Fibroblast of the conjunctiva (primary cell): Measurements from ENCODE around the gene CPNE2.

Experiments
- DNase-seq: peaks from one replicate; pipeline ENCODE4 v3.0.0-alpha.2; 2010; ENCODE audit warnings: low read depth

Gene CPNE2

GRCh38 chr16:57123974-57124674 lies 31.7 kb downstream of the CPNE2 start:
- DNase-seq: no peak

- no peak for DNase-seq
These were observed 33.0 kb downstream of the CPNE2 start for GRCh38 chr16:57125376-57125775.

DNA sequence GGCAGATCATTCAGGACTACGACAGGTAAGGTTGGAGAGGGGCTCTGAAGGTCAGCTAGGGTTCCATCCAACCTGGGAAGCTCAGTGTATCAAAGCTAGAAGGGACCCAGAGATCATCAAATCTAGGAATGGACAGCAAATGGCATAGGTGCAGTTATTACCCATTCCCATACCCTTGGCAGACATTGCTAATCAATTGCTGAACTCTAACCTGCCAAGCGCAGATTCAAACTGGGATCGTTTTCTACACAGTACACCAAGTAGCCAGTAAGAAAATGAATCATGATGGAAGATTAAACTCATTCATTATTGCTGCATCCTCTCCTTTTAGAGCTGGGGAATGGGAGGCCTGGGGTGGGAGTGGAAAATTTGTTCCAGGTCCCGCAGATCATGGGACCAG lies 33.6 kb downstream of the CPNE2 start:
- no peak for DNase-seq

GRCh38 chr16:57126411-57126810 lies 34.0 kb downstream of the CPNE2 start:
- DNase-seq: no peak

GRCh38 chr16:57127037-57127763 lies 34.8 kb downstream of the CPNE2 start:
- no peak for DNase-seq

DNA sequence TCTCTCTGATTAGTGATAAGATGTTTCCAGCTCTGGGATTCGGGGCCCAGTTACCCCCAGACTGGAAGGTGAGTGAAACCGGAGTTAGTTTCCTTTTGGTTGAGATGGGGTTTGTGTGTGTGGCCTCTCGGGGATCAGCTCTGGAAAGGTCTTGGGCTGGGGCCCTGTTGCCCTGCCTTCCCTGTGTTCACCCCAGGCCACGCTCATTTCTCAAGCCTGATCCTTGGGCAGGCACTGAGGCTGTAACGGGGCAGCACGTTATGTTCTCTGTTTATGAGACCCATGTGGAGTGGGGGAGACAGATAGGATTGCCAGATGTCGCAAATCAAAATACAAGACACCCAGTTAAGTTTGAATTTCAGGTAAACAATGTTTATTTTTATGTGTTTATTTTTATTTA lies 35.5 kb downstream of the CPNE2 start:
- DNase-seq: no peak

DNA sequence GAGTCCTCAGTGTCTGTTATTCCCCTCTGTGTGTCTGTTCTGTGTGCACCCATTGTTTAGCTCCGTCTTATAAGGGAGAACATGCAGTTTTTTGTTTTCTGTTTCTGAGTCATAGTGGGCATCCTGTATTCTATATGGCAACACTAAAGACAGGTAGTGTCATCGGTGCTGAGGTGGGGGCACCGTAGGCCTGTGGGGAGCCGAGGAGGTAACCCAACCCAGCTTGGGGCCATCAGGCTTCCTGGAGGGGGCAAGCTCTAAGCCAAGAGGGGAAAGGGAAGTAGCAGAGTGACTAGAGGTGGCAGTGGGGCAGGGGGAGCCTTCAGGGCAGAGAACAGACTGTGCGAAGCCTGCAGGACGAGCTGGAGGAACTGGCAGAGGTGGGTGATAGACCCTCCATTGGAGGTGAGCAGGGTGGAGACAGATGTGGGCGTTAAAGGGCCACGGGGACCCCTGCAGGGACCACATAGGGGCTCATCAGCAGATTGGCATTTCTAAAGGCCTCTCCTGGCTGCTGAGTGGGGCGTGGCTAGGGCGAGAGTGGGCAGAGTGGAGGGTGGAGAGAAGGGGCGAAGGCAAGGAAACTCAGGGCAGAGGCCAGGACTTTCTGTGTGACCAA lies 36.5 kb downstream of the CPNE2 start:
- DNase-seq: no peak

GRCh38 chr16:57130950-57131321 lies 38.6 kb downstream of the CPNE2 start:
- DNase-seq: no peak

GRCh38 chr16:57131351-57131970 lies 39.1 kb downstream of the CPNE2 start:
- DNase-seq: no peak

- DNase-seq: no peak
These were observed 40.1 kb downstream of the CPNE2 start for GRCh38 chr16:57132470-57132869.

GRCh38 chr16:57133031-57133430 lies 40.6 kb downstream of the CPNE2 start:
- no peak for DNase-seq

GRCh38 chr16:57133886-57134285 lies 41.5 kb downstream of the CPNE2 start:
- no peak for DNase-seq

GRCh38 chr16:57134982-57135381 lies 42.6 kb downstream of the CPNE2 start:
- DNase-seq: no peak

GRCh38 chr16:57137043-57137442 lies 44.7 kb downstream of the CPNE2 start:
- no peak for DNase-seq

- DNase-seq: no peak
These were observed 45.3 kb downstream of the CPNE2 start for GRCh38 chr16:57137566-57138273.

- DNase-seq: no peak
These were observed 46.0 kb downstream of the CPNE2 start for GRCh38 chr16:57138281-57138935.

DNA sequence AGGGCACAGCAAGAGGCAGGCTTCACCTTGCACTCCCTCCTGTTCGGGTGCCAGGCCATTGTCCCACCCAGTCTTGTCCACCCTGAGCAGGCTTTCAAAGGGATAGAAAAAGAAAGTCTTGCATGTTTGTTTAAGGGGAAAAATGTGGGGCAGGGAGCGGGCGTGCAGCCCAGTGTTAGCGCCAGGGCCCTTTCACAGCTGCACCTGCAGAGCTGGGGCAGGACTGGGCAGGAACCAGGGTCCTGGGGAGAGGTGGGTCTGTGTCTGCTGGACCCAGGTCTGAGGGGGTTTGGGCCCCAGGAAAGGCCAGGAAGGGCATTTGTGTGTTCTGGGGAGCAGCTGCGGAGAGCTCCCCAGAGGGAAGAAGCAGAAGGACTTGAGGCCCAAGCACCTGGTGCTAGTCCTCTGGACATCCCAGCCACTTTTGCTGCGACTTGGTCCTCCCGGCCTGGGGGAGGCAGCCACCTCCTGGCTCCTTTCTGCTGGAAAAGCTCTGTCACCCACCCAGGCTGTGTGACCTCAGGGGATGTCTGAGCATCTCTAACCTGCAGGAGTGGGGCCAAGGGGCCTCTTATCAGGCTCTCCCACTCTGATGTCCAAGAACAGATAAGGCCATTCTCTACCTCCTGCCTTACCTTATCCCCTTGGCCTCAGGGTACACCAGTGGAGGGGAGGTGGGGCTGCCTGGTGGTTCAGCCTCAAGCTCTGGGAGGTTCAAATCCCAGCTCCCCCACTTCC lies 48.7 kb downstream of the CPNE2 start:
- no peak for DNase-seq

- DNase-seq: no peak
These were observed 49.6 kb downstream of the CPNE2 start for GRCh38 chr16:57141822-57142631.

- no peak for DNase-seq
These were observed 51.0 kb downstream of the CPNE2 start for GRCh38 chr16:57143149-57143921.
